ENCODE data around the gene ATP10A.

ATP10A gene

GRCh38 chr15:25742041-25742730, 120.9 kb downstream of the ATP10A start:
- no peaks in the 10 kb centered on the region for H3K36me3 ChIP-seq (replicated peaks in 1 of 2; ENCODE audit: control insufficient read depth in 2 of 2, insufficient read depth in 2 of 2, low read length in 2 of 2)
- H3K79me1 ChIP-seq (ENCODE audit: low read depth, low read length) = no peaks in the 10 kb centered on the region
- peaks cover 12 to 19% of the 10 kb centered on the region in 2 donors for H3K4me1 ChIP-seq (ENCODE audit: control insufficient read depth in 2 of 2, insufficient read depth in 1 of 2, low read depth in 1 of 2, low read length in 2 of 2)
- no peak overlapping the region for H2BK15ac ChIP-seq (ENCODE audit: low read length)
- peak overlapping the region; percentile 21 for H3K4me2 ChIP-seq (ENCODE audit: insufficient read depth, low read length, poor library complexity, severe bottlenecking)
- peaks cover 0 to 3% of the 10 kb centered on the region in 2 donors for H3K9me3 ChIP-seq (replicated peaks in 1 of 2; ENCODE audit: control insufficient read depth in 2 of 2, insufficient read depth in 1 of 2, low read depth in 1 of 2, low read length in 2 of 2)
- H2BK120ac ChIP-seq (ENCODE audit: low read depth, low read length) = no peak overlapping the region
- no peak overlapping the region for H3K9ac ChIP-seq (ENCODE audit: low read depth, low read length, poor library complexity)
- H3K4ac ChIP-seq (ENCODE audit: low read length) = no peak overlapping the region
- no CpG with 5 or more reads among the region's 19 CpGs for WGBS, 2 donors (ENCODE audit: extremely low coverage in 2 of 2, insufficient read length in 2 of 2, insufficient replicate concordance in 1 of 2)
- no peak overlapping the region for H3K14ac ChIP-seq (ENCODE audit: low read length)
- no peak overlapping the region for H3K23ac ChIP-seq (ENCODE audit: low read depth, low read length, poor library complexity)
- H3K27ac ChIP-seq (replicated peaks; ENCODE audit: low read length) = peak overlapping the region; percentile 76
- no peak overlapping the region for H4K91ac ChIP-seq (ENCODE audit: low read depth, low read length, poor library complexity)
- H2AFZ ChIP-seq (ENCODE audit: low read length) = peak overlapping the region; percentile 87
- H2AK5ac ChIP-seq (ENCODE audit: low read depth, low read length) = no peak overlapping the region
- H3K18ac ChIP-seq (ENCODE audit: low read length) = peak overlapping the region; percentile 5
- no peak overlapping the region for H2BK5ac ChIP-seq (ENCODE audit: low read length)
- H3K4me3 ChIP-seq (ENCODE audit: low read length in 2 of 2) = peak overlapping the region in 1 of 2 donors; percentile 19
- no peak overlapping the region for H4K8ac ChIP-seq (ENCODE audit: low read depth, low read length)
- H2BK12ac ChIP-seq (ENCODE audit: low read length) = no peak overlapping the region
- DNase-seq (ENCODE audit: low spot score) = peak; percentile 47
- H3K27me3 ChIP-seq (ENCODE audit: control insufficient read depth in 3 of 3, insufficient read depth in 3 of 3, low read depth in 1 of 3, low read length in 3 of 3) = no peaks in the 10 kb centered on the region

- no peak overlapping the region for H2BK120ac ChIP-seq (ENCODE audit: low read depth, low read length)
- no peak overlapping the region for H3K4ac ChIP-seq (ENCODE audit: low read length)
- H3K36me3 ChIP-seq (replicated peaks in 1 of 2; ENCODE audit: control insufficient read depth in 2 of 2, insufficient read depth in 2 of 2, low read length in 2 of 2) = no peaks in the 10 kb centered on the region
- H3K79me1 ChIP-seq (ENCODE audit: low read depth, low read length) = no peaks in the 10 kb centered on the region
- no peak overlapping the region for H3K4me3 ChIP-seq (ENCODE audit: low read length in 2 of 2)
- no peak overlapping the region for H3K23ac ChIP-seq (ENCODE audit: low read depth, low read length, poor library complexity)
- no peak overlapping the region for H2AFZ ChIP-seq (ENCODE audit: low read length)
- no peak overlapping the region for H3K4me2 ChIP-seq (ENCODE audit: insufficient read depth, low read length, poor library complexity, severe bottlenecking)
- peak overlapping the region; percentile 60 for H2BK15ac ChIP-seq (ENCODE audit: low read length)
- no peak overlapping the region for H3K18ac ChIP-seq (ENCODE audit: low read length)
- peak overlapping the region; percentile 30 for H2BK12ac ChIP-seq (ENCODE audit: low read length)
- H3K9me3 ChIP-seq (replicated peaks in 1 of 2; ENCODE audit: control insufficient read depth in 2 of 2, insufficient read depth in 1 of 2, low read depth in 1 of 2, low read length in 2 of 2) = peaks cover 0 to 3% of the 10 kb centered on the region in 2 donors
- H2AK5ac ChIP-seq (ENCODE audit: low read depth, low read length) = peak overlapping the region; percentile 28
- no peak overlapping the region for H4K8ac ChIP-seq (ENCODE audit: low read depth, low read length)
- no peak overlapping the region for H3K9ac ChIP-seq (ENCODE audit: low read depth, low read length, poor library complexity)
- H3K27me3 ChIP-seq (ENCODE audit: control insufficient read depth in 3 of 3, insufficient read depth in 3 of 3, low read depth in 1 of 3, low read length in 3 of 3) = no peaks in the 10 kb centered on the region
- no peak for DNase-seq (ENCODE audit: low spot score)
- H4K91ac ChIP-seq (ENCODE audit: low read depth, low read length, poor library complexity) = no peak overlapping the region
- no CpG with 5 or more reads among the region's 5 CpGs for WGBS, 2 donors (ENCODE audit: extremely low coverage in 2 of 2, insufficient read length in 2 of 2, insufficient replicate concordance in 1 of 2)
- H2BK5ac ChIP-seq (ENCODE audit: low read length) = no peak overlapping the region
- peaks cover 12 to 21% of the 10 kb centered on the region in 2 donors for H3K4me1 ChIP-seq (ENCODE audit: control insufficient read depth in 2 of 2, insufficient read depth in 1 of 2, low read depth in 1 of 2, low read length in 2 of 2)
- no peak overlapping the region for H3K14ac ChIP-seq (ENCODE audit: low read length)
- H3K27ac ChIP-seq (replicated peaks; ENCODE audit: low read length) = no peak overlapping the region
Observed at GRCh38 chr15:25741256-25741580, 121.9 kb downstream of the ATP10A start.

DNA sequence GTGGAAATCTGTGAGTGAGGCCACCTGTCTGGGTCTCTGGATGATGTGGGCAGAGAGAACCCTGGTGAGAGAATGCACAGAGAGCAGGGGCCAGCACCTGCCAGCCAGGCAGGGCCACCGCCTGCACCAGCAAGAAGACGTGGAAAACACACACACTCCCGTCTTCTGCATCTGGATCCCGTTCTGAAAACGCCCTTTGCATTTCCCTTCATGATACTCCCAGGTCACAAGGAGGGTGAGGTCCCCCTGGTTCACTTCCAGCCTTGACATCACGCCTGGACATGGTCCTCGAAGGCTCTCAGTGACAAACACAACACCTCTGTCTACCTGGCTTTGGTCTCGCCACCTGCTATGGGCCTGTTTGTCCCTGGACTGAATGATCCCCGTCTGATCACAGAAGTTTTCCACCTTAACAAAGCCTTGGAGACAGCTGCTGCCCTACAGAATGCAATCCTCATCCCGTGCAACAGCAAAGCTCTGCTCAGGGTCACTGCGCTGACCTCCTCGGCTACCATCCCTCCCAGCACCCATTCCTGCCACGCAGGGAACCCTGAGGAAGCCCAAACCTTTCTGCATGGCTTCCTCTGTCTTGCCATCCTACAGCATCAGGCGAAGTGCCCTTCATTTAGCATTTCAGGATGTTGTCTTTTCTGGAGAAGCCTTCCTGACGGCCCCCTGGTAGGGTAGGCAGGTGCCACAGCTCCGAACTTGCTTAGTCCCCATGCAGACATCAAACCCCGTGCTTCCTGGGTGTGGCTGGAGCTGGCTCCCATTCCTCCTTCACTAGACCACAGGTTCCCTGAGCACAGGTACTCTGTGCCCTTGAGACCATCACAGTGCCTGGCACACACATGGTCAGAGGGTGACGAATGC, 122.5 kb downstream of the ATP10A start:
- H3K18ac ChIP-seq (ENCODE audit: low read length) = no peak overlapping the region
- no peak for DNase-seq (ENCODE audit: low spot score)
- H4K91ac ChIP-seq (ENCODE audit: low read depth, low read length, poor library complexity) = no peak overlapping the region
- H3K27me3 ChIP-seq (ENCODE audit: control insufficient read depth in 3 of 3, insufficient read depth in 3 of 3, low read depth in 1 of 3, low read length in 3 of 3) = no peaks in the 10 kb centered on the region
- H3K4me2 ChIP-seq (ENCODE audit: insufficient read depth, low read length, poor library complexity, severe bottlenecking) = no peak overlapping the region
- H3K14ac ChIP-seq (ENCODE audit: low read length) = no peak overlapping the region
- no peaks in the 10 kb centered on the region for H3K36me3 ChIP-seq (replicated peaks in 1 of 2; ENCODE audit: control insufficient read depth in 2 of 2, insufficient read depth in 2 of 2, low read length in 2 of 2)
- no peak overlapping the region for H3K27ac ChIP-seq (replicated peaks; ENCODE audit: low read length)
- no peak overlapping the region for H2AFZ ChIP-seq (ENCODE audit: low read length)
- H3K4me3 ChIP-seq (ENCODE audit: low read length in 2 of 2) = no peak overlapping the region
- H3K9ac ChIP-seq (ENCODE audit: low read depth, low read length, poor library complexity) = no peak overlapping the region
- no CpG with 5 or more reads among the region's 18 CpGs for WGBS, 2 donors (ENCODE audit: extremely low coverage in 2 of 2, insufficient read length in 2 of 2, insufficient replicate concordance in 1 of 2)
- peaks cover 0 to 3% of the 10 kb centered on the region in 2 donors for H3K9me3 ChIP-seq (replicated peaks in 1 of 2; ENCODE audit: control insufficient read depth in 2 of 2, insufficient read depth in 1 of 2, low read depth in 1 of 2, low read length in 2 of 2)
- H4K8ac ChIP-seq (ENCODE audit: low read depth, low read length) = no peak overlapping the region
- H2BK5ac ChIP-seq (ENCODE audit: low read length) = no peak overlapping the region
- H3K4ac ChIP-seq (ENCODE audit: low read length) = no peak overlapping the region
- H2BK120ac ChIP-seq (ENCODE audit: low read depth, low read length) = no peak overlapping the region
- H3K79me1 ChIP-seq (ENCODE audit: low read depth, low read length) = no peaks in the 10 kb centered on the region
- H2AK5ac ChIP-seq (ENCODE audit: low read depth, low read length) = peak overlapping the region; percentile 28
- peak overlapping the region; percentile 60 for H2BK15ac ChIP-seq (ENCODE audit: low read length)
- H2BK12ac ChIP-seq (ENCODE audit: low read length) = peak overlapping the region; percentile 30
- H3K4me1 ChIP-seq (ENCODE audit: control insufficient read depth in 2 of 2, insufficient read depth in 1 of 2, low read depth in 1 of 2, low read length in 2 of 2) = peaks cover 12 to 21% of the 10 kb centered on the region in 2 donors
- no peak overlapping the region for H3K23ac ChIP-seq (ENCODE audit: low read depth, low read length, poor library complexity)

DNA sequence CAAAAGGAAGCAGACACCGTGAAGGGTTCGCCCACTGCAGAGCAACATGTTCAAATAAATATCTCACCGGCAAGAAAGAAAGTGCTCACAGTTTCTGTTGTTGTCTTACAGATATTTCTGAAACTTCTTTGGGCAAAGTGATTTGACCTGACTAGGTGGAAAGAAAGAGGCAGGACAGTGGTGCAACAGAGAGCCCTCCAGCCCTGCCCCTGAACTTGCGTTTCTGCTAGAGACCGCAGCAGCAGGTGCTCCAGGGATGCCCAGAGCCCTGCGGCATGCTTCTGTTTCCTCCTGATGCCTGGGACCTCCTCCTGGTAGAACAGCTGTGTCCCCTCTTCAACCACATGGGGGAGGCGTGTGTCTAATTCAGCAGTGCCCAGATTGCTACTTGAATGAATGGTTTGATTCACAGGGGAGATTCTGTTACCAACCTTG, 123.4 kb downstream of the ATP10A start:
- Histone ChIP-seq H3K36me3 (replicated peaks in 1 of 2; ENCODE audit: control insufficient read depth in 2 of 2, insufficient read depth in 2 of 2, low read length in 2 of 2) (no peaks in the 10 kb centered on the region), H3K9me3 (replicated peaks in 1 of 2; ENCODE audit: control insufficient read depth in 2 of 2, insufficient read depth in 1 of 2, low read depth in 1 of 2, low read length in 2 of 2) (peaks cover 0 to 3% of the 10 kb centered on the region in 2 donors), H3K27ac (replicated peaks; ENCODE audit: low read length) (no peak overlapping the region), H3K23ac (ENCODE audit: low read depth, low read length, poor library complexity) (no peak overlapping the region), H2AFZ (ENCODE audit: low read length) (no peak overlapping the region), H2BK5ac (ENCODE audit: low read length) (no peak overlapping the region), H3K79me1 (ENCODE audit: low read depth, low read length) (no peaks in the 10 kb centered on the region), H3K4me1 (ENCODE audit: control insufficient read depth in 2 of 2, insufficient read depth in 1 of 2, low read depth in 1 of 2, low read length in 2 of 2) (peaks cover 14 to 21% of the 10 kb centered on the region in 2 donors), H2BK12ac (ENCODE audit: low read length) (no peak overlapping the region), H4K91ac (ENCODE audit: low read depth, low read length, poor library complexity) (no peak overlapping the region), H3K18ac (ENCODE audit: low read length) (no peak overlapping the region), H3K4me2 (ENCODE audit: insufficient read depth, low read length, poor library complexity, severe bottlenecking) (no peak overlapping the region), H3K14ac (ENCODE audit: low read length) (no peak overlapping the region), H3K4me3 (ENCODE audit: low read length in 2 of 2) (no peak overlapping the region), H3K4ac (ENCODE audit: low read length) (no peak overlapping the region), H3K9ac (ENCODE audit: low read depth, low read length, poor library complexity) (no peak overlapping the region), H3K27me3 (ENCODE audit: control insufficient read depth in 3 of 3, insufficient read depth in 3 of 3, low read depth in 1 of 3, low read length in 3 of 3) (no peaks in the 10 kb centered on the region), H2AK5ac (ENCODE audit: low read depth, low read length) (peak overlapping the region; percentile 12), H4K8ac (ENCODE audit: low read depth, low read length) (no peak overlapping the region), H2BK15ac (ENCODE audit: low read length) (no peak overlapping the region), H2BK120ac (ENCODE audit: low read depth, low read length) (no peak overlapping the region)
- DNase-seq (ENCODE audit: low spot score) = no peak
- no CpG with 5 or more reads among the region's 7 CpGs for WGBS, 2 donors (ENCODE audit: extremely low coverage in 2 of 2, insufficient read length in 2 of 2, insufficient replicate concordance in 1 of 2)
